Measurements from ENCODE around the gene PDIK1L. TPM values are rescaled to one million over a fixed set of nuclear protein-coding genes. Genes with fewer than 3 reads are reported as not detected.
A peak's percentile ranks its signal among the peaks of the same experiment; 100 is the strongest.

The PDIK1L gene
- total and polyA plus RNA-seq, 9 of the 15 experiments (the other 6 are each of a cell fraction or from before 2014, with no cell fraction given), result 12.8 to 30.2 (median 21.5) TPM

DNA sequence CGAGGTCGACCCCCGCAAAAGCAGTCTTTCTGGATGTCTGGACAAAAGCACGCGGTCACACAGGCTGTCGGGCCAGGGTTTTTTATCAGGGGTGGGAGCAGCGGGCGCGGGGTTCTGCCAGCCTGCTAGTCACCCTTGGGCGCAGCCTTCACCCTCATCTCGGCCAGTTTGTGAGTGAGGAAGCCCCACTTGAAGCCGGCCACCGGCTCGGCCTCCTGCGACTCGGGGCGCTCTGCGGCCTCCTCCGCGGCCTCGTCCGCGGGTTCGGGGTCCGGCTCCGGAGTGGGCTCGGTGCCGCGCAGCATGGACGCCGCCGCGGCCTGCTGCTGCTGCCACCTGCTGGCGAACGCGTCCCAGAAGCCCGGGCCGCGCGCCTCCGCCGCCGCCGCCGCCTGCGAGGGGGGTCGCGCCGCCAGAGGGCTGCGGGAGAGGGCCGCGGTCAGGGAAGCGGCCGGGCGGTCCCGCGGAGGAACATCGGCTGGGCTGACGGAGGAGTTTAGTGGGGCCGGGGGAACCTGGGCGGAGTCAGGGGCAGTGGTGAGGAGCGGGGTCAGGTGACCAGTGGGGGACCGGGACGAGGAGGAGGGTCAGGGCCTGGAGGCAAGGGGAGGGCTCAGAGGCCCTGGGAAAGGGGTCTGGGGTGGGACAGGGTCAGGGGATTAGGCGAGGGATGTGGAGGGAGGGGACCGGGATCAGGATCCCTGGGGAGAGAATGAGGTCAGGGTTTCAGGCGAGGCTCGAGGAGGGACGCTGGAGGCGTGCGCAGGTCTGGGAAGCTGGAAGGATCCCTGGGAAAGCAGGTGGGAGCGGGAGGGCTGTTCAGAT lies 52.6 kb downstream of the PDIK1L start (continued):
- TF ChIP-seq, protein P1, sequence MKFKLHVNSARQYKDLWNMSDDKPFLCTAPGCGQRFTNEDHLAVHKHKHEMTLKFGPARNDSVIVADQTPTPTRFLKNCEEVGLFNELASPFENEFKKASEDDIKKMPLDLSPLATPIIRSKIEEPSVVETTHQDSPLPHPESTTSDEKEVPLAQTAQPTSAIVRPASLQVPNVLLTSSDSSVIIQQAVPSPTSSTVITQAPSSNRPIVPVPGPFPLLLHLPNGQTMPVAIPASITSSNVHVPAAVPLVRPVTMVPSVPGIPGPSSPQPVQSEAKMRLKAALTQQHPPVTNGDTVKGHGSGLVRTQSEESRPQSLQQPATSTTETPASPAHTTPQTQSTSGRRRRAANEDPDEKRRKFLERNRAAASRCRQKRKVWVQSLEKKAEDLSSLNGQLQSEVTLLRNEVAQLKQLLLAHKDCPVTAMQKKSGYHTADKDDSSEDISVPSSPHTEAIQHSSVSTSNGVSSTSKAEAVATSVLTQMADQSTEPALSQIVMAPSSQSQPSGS (CRISPR knock-in tag; IDR thresholded peaks at IDR 0.05), result no peak
- TF ChIP-seq, protein P2, sequence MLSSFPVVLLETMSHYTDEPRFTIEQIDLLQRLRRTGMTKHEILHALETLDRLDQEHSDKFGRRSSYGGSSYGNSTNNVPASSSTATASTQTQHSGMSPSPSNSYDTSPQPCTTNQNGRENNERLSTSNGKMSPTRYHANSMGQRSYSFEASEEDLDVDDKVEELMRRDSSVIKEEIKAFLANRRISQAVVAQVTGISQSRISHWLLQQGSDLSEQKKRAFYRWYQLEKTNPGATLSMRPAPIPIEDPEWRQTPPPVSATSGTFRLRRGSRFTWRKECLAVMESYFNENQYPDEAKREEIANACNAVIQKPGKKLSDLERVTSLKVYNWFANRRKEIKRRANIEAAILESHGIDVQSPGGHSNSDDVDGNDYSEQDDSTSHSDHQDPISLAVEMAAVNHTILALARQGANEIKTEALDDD (IDR thresholded peaks at IDR 0.05), result no peak
- peak; percentile 44; the same call in 1 of the 2 replicates for TF ChIP-seq GABPB1 (CRISPR knock-in tag; IDR thresholded peaks at IDR 0.05)
- TF ChIP-seq HDAC3 (IDR thresholded peaks at IDR 0.05; ENCODE audit: borderline replicate concordance, partially characterized antibody), result no peak
- TF ChIP-seq, protein P3, sequence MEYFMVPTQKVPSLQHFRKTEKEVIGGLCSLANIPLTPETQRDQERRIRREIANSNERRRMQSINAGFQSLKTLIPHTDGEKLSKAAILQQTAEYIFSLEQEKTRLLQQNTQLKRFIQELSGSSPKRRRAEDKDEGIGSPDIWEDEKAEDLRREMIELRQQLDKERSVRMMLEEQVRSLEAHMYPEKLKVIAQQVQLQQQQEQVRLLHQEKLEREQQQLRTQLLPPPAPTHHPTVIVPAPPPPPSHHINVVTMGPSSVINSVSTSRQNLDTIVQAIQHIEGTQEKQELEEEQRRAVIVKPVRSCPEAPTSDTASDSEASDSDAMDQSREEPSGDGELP (CRISPR knock-in tag; IDR thresholded peaks at IDR 0.05; ENCODE audit: borderline replicate concordance), result peak; percentile 54; the same call in 1 of the 2 replicates
- TF ChIP-seq, protein P4, sequence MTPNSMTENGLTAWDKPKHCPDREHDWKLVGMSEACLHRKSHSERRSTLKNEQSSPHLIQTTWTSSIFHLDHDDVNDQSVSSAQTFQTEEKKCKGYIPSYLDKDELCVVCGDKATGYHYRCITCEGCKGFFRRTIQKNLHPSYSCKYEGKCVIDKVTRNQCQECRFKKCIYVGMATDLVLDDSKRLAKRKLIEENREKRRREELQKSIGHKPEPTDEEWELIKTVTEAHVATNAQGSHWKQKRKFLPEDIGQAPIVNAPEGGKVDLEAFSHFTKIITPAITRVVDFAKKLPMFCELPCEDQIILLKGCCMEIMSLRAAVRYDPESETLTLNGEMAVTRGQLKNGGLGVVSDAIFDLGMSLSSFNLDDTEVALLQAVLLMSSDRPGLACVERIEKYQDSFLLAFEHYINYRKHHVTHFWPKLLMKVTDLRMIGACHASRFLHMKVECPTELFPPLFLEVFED (CRISPR knock-in tag; conservative IDR thresholded peaks at IDR 0.05), result no peak
- TF ChIP-seq EP300 (IDR thresholded peaks at IDR 0.05; ENCODE audit: low read length), result no peak
- no peak for TF ChIP-seq HDAC2 (IDR thresholded peaks at IDR 0.05)
- TF ChIP-seq, protein P5, sequence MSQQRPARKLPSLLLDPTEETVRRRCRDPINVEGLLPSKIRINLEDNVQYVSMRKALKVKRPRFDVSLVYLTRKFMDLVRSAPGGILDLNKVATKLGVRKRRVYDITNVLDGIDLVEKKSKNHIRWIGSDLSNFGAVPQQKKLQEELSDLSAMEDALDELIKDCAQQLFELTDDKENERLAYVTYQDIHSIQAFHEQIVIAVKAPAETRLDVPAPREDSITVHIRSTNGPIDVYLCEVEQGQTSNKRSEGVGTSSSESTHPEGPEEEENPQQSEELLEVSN (IDR thresholded peaks at IDR 0.05; ENCODE audit: borderline replicate concordance in 1 of 2, extremely low read depth in 1 of 2, insufficient read depth in 1 of 2, insufficient read length in 1 of 2, low read depth in 1 of 2, low read length in 1 of 2, poor library complexity in 1 of 2, severe bottlenecking in 1 of 2), result peak; percentile 70 to 85
- TF ChIP-seq CBX5 (IDR thresholded peaks at IDR 0.05; ENCODE audit: borderline replicate concordance, low read depth), result no peak
- no peak for TF ChIP-seq RBM39 (optimal IDR thresholded peaks at IDR 0.05; ENCODE audit: low read depth, low read length)
- no peak for TF ChIP-seq RUNX1 (IDR thresholded peaks at IDR 0.05; ENCODE audit: low read depth)
- no peak for TF ChIP-seq TAF1 (IDR thresholded peaks at IDR 0.05; ENCODE audit: control insufficient read depth, extremely low read depth, insufficient read depth, low read length, severe bottlenecking)
- no peak for TF ChIP-seq BRD9 (IDR thresholded peaks at IDR 0.05; ENCODE audit: low read depth, partially characterized antibody)
- TF ChIP-seq ZNF232 (CRISPR knock-in tag; IDR thresholded peaks at IDR 0.05), result no peak
- TF ChIP-seq, protein P6, sequence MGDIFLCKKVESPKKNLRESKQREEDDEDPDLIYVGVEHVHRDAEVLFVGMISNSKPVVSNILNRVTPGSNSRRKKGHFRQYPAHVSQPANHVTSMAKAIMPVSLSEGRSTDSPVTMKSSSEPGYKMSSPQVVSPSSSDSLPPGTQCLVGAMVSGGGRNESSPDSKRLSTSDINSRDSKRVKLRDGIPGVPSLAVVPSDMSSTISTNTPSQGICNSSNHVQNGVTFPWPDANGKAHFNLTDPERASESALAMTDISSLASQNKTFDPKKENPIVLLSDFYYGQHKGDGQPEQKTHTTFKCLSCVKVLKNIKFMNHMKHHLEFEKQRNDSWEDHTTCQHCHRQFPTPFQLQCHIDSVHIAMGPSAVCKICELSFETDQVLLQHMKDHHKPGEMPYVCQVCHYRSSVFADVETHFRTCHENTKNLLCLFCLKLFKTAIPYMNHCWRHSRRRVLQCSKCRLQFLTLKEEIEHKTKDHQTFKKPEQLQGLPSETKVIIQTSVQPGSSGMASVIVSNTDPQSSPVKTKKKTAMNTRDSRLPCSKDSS (IDR thresholded peaks at IDR 0.05; ENCODE audit: low read depth, partially characterized antibody), result no peak
- TF ChIP-seq ZNF778 (CRISPR knock-in tag; IDR thresholded peaks at IDR 0.05), result no peak
- TF ChIP-seq, protein P7, sequence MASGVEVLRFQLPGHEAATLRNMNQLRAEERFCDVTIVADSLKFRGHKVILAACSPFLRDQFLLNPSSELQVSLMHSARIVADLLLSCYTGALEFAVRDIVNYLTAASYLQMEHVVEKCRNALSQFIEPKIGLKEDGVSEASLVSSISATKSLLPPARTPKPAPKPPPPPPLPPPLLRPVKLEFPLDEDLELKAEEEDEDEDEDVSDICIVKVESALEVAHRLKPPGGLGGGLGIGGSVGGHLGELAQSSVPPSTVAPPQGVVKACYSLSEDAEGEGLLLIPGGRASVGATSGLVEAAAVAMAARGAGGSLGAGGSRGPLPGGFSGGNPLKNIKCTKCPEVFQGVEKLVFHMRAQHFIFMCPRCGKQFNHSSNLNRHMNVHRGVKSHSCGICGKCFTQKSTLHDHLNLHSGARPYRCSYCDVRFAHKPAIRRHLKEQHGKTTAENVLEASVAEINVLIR (CRISPR knock-in tag; IDR thresholded peaks at IDR 0.05), result no peak
